Stimulated activated CD4-positive, alpha-beta T cell treated with anti-CD3 and anti-CD28 coated beads, Interleukin-1b, Interleukin-23, amount 100 ng/mL, for 1 hour (primary cell): ENCODE measurements around the gene PBX2.
"Not testable (repeated sequence)": the region's sequence is repeated elsewhere in the genome, so short reads cannot be mapped to it uniquely, and the experiment has no call there.

ENCODE experiments used
- DNase-seq, 2 donors: peaks; one replicate each; pipeline ENCODE4 v3.0.0-alpha.2; 2020; ENCODE audit warnings: low read depth in 2 of 2

Gene PBX2

DNA sequence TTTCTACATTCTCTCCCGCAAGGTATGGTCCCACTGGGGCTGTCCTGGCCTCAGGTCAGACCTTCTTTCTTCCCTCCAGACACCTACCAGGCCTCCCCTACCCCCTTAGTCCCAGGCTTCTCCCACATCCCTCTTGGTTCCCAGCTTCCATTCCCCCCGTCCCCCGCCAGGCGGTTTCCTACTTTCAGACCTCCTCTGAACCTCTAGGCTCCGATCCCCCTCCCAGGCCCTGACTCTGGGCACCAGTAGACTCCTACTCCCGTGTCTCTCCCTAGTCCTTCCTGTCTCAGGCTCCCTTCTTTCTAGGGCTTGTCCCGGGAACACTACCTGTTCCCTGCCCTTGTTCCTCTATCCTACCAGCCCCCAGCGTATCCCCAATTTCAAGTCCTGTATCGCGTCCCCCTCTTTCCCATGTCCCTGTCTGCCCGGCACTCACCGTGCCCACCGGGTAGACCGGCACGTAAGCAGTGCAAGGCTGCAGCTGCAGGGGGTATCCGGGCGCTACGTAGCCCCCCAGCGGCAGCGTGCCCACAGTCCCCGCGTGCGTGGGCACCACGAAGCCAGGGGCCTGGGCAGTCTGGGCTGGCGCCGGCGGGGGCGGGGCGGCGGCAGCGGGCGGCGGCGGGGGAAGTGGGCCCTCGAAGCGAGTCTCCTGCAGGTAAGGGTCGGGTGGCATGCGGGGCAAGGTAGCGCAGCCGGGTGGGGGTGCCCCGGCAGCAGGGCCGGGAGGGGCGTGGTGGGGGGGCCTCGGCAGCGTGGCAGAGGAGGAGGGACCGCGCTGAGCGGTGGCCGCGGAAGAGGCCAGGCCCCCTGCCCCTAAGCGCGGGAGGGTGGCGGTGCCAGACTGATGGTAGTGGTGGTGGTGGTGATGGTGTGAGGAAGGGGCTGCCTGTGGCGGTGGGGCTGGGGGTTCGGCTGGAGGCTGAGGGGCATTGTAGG lies 39.8 kb downstream of the PBX2 start:
- no peak for DNase-seq

DNA sequence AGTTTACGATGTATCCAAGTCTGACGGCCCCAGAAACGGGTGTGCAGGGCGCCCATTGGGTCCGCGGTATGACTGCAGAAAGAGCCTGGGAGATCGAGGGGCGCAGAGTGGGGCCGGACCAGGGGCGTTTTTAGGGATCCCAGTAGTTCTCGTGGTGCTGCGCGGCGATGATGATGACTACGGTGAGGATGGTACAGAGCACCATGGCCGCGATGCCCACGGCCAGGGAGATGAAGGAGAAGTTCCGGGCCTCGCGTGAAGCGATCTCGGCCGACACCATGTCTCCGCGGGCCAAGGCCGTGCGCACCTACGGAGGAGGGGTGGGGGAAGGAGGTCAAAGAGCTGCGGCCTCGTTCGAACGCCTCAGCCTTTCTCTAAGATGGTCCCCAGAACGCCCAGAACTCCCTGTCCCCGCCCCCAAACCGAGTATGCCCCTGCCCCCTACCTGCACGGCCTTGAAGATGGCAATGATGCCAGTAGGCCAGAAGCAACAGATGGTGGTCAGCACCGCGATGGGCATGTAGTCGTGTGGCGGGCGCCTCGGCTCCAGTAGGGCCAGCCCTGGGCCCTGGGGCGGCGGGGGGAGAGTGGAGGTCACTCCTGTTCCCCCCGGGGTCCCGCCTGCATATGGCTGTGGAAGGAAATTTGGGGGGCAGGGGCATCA lies 40.8 kb downstream of the PBX2 start:
- no peak for DNase-seq

DNA sequence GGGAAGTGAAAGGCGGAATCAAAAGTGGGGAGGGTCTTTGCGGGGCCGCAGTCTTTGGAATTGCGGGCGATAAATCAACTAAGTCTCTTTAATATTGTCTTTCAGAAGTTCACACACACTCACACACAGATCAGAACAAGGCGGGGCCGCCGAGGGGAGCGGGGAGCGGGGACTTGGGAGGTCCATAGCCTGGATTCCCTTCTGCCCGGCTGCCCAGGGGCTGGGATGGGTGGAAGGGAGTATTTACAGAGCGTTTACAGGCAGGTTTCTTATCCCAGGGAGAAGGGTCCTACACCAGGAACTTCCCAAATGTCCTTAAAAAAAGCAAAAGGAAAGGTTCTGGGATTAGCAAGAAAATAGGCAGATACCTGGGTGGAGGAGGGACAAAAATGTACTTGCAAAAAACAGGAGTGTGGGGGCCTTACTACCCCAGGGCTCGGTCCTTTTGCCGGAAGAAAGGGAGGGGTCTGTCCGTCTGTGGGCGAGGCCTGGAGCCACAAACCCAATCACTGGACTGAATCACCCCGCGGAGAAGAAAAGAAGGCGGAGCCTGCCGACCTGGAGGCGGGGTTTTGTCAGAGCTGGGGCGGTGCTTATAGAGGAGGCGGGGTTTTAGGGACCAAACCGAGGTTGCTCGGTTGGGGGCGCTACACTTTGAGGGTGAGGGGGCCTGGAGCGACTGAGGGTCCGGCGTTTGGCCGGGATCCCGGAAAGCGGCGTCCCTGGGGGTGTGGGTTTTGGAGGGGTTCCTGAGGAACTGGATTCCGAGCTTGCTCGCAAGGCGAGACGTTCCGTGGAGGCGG lies 41.5 kb downstream of the PBX2 start:
- DNase-seq: peak in 1 of 2 donors; percentile 62

DNA sequence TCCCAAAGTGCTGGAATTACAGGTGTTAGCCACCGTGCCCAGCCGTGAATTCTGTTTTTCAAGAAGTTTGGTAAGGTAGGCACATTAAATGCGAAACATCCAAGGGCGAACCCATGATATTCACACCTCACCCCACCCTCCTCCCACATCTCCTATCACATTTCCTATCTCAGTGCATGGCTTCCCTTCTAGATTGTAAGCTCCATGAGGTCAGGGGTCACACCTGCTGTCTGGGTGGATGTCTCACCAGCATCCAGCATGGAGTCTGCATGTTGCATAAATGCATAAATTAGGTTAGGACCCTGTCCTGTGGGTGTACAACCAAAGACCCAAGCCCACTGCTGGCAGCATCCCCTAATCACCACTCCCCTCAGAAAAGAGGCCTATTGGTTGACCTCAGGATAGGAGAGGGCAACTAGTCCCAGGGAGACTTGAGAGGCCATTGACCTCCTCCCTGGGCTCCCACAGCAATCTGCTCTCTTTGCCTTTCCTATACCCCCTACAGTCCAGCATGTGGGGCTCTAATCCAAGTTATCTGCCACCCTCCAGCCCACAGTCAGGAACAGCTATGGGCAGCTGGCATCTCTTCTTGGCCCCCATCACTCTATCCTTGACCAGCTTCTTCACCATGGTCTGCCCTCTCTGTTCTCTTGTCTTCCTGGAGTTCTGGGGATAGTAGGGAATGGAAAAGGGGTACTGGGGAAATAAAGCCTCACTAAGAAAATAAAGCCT lies 42.4 kb downstream of the PBX2 start:
- no peak for DNase-seq

DNA sequence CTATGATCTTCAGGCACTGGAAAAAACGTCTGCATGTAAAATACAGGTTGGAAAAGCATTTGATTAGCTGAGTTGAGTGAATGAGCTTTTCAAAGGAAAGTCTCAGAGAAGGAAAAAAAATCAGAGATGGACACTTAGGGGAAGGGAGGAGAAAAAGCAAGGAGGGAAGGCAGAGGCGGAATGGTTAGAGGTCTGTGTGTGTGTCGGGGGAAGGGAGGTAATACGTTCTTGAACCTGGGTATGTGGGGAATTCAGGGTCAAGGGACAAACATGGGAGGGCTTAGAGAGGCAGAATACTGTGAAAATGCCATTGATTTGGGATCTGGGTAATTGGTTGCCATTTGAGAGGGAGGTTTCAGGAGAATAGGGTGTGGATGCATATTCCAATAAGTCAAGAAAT lies 43.3 kb downstream of the PBX2 start:
- DNase-seq: no peak

DNA sequence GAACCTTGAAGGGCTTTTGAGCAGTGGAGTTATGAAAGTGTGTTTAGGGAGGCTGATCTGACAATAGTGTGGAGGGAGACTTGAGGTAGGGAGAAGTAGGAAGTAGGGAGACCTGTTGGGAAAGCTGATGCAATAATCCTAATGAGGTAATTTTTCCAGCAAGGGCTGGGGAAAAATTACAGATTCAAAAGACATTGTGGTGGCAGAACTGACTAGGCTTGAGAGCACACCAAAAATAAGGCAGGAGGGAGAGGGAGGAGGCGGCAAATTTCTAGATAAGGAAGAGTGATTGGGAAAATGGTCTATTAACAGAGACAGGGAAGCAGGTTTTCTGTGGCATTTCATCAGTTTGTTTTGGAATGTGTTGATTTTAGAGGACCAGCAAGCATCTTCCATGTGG lies 43.7 kb downstream of the PBX2 start:
- DNase-seq: no peak

DNA sequence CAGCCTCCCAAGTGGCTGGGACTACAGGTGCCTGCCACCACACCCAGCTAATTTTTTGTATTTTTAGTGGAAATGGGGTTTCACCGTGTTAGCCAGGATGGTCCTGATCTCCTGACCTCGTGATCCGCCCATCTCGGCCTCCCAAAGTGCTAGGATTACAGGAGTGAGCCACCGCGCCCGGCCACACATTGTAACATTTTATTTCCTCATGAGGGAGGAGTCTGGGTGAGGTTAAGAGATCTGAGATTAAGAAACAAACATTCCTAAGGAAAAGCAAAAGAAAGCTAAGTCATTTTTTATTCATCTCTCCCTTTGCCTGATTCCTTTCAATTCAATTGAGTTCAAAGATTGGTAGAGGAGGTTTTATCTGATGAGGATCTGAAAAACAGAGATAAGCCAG lies 45.8 kb downstream of the PBX2 start:
- DNase-seq: not testable (repeated sequence)

DNA sequence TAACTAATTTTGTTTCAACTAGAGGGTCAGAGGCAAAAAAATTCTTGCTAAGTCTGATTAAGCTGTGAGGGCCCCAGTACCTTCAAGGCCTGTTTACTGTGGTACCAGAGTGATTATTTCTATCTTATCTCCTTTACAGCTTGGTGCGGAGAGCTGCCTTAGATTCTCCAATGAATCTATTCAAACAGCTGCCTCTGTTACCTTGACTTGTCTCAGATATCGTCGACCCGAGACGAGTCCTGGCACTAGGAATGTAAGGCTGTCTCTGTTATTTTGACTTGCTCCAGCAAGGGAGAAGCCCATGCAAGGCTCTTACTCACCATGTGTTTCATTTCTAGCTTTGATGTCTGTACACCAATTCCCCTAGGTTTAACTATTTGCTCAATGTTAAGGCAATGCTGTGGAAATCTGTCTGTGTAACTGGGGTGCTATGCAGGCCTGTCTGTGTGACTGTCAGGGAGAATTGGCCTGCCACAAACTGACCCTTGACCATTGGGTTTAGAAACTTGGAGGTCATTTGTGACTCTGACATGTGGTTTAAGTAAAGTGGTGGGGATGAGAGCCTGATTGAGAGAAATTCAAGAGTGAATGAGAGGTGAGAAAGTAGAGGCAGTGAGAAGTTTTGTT lies 49.5 kb downstream of the PBX2 start:
- no peak for DNase-seq

DNA sequence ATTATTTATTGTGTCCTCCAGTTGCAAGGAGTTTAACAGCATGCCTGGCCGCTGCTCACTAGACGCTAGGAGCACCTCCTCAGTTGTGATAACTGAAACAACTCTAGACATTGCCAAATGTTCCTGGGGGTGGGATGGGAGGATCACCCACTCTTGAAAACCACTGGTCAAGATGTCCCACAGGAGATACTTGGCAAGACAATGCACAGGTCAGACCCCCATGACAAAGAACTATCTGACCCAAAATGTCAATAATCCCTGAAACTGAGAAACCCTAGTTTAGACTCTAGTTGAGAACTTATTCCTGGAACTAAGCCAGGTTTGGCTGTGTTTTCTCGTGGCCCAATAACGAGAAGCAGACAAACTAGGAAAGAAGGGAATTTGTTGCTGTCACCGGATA lies 50.4 kb downstream of the PBX2 start:
- DNase-seq: no peak

DNA sequence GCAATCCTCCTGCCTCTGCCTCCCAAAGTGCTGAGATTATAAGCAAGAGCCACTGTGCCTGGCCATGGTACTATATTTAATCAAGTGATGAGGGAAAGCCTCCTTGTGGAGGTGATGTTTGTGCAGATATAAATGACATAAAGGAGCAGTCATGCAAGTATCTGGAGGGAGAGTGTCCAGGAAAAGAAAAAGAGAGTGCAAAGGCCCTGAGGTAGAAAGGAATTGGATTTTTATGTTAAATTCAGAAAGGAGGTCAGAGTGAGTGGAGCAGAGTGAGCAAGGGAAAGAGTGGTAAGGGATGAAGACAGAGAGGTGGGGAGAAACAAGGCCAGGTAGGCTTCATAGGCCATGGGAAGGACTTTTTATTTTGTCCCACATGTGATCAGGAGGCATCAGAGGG lies 52.5 kb downstream of the PBX2 start:
- no peak for DNase-seq
